Activated CD4-positive, CD25-positive, alpha-beta regulatory T cell treated with anti-CD3 and anti-CD28 coated beads, Interleukin-2, amount 50 U/mL, for 72 hours (primary cell): ENCODE data around the gene CACNA2D1.

Source experiments
- DNase-seq: peaks from one replicate; pipeline ENCODE4 v3.0.0; 2021

The CACNA2D1 gene

GRCh38 chr7:82081644-82082224 lies 361.8 kb downstream of the CACNA2D1 start:
- DNase-seq, result no peak

- no peak for DNase-seq
These were observed 363.2 kb downstream of the CACNA2D1 start for GRCh38 chr7:82080254-82080927.

- no peak for DNase-seq
These were observed 364.1 kb downstream of the CACNA2D1 start for GRCh38 chr7:82079527-82079926.

GRCh38 chr7:82078807-82079206 lies 364.8 kb downstream of the CACNA2D1 start:
- DNase-seq, result no peak

- no peak for DNase-seq
These were observed 372.1 kb downstream of the CACNA2D1 start for GRCh38 chr7:82071468-82071867.

GRCh38 chr7:82067628-82068264 lies 375.8 kb downstream of the CACNA2D1 start:
- no peak for DNase-seq

GRCh38 chr7:82057476-82057875 lies 386.1 kb downstream of the CACNA2D1 start:
- DNase-seq, result no peak

GRCh38 chr7:82056282-82056681 lies 387.3 kb downstream of the CACNA2D1 start:
- DNase-seq, result no peak

GRCh38 chr7:82054544-82054943 lies 389.0 kb downstream of the CACNA2D1 start:
- no peak for DNase-seq

GRCh38 chr7:82053453-82054032 lies 390.0 kb downstream of the CACNA2D1 start:
- no peak for DNase-seq

- DNase-seq, result no peak
These were observed 392.0 kb downstream of the CACNA2D1 start for GRCh38 chr7:82051601-82052000.

- no peak for DNase-seq
These were observed 392.8 kb downstream of the CACNA2D1 start for GRCh38 chr7:82050792-82051191.

GRCh38 chr7:82049891-82050533 lies 393.6 kb downstream of the CACNA2D1 start:
- DNase-seq, result no peak

GRCh38 chr7:82049442-82049841 lies 394.1 kb downstream of the CACNA2D1 start:
- DNase-seq, result no peak

GRCh38 chr7:82044497-82045080 lies 399.0 kb downstream of the CACNA2D1 start:
- no peak for DNase-seq

GRCh38 chr7:82039621-82040020 lies 404.0 kb downstream of the CACNA2D1 start:
- DNase-seq, result no peak

GRCh38 chr7:82036146-82036886 lies 407.3 kb downstream of the CACNA2D1 start:
- DNase-seq, result no peak

GRCh38 chr7:82035456-82035855 lies 408.1 kb downstream of the CACNA2D1 start:
- no peak for DNase-seq

- no peak for DNase-seq
These were observed 410.7 kb downstream of the CACNA2D1 start for GRCh38 chr7:82032901-82033300.

GRCh38 chr7:82029236-82029913 lies 414.2 kb downstream of the CACNA2D1 start:
- DNase-seq, result no peak

GRCh38 chr7:82028097-82028496 lies 415.5 kb downstream of the CACNA2D1 start:
- no peak for DNase-seq

- no peak for DNase-seq
These were observed 421.9 kb downstream of the CACNA2D1 start for GRCh38 chr7:82021713-82022112.
